B cell (primary cell): Measurements from ENCODE around the gene BAK1.
"Not testable (repeated sequence)": the region's sequence is repeated elsewhere in the genome, so short reads cannot be mapped to it uniquely, and the experiment has no call there.

Experiments
- CTCF ChIP-seq: fragments of 200-600 bp; IDR thresholded peaks from one replicate; pipeline ENCODE4 v1.8.0; 2022; ENCODE audit warnings: antibody characterized with exemption, mild to moderate bottlenecking
- EZH2 ChIP-seq: IDR thresholded peaks from 2 replicates; pipeline ENCODE4 v1.6.1; 2012; ENCODE audit warnings: borderline replicate concordance, low read depth, mild to moderate bottlenecking, moderate library complexity, low read length; ENCODE audit not compliant: insufficient read depth, poor library complexity, severe bottlenecking

- TF ChIP-seq CTCF, EZH2: not testable (repeated sequence)
These were observed 49.5 kb downstream of the BAK1 start for GRCh38 chr6:33530617-33531016.
